GM12892 (cell line): ENCODE results near the gene KDR.

Experiments
- POLR2A ChIP-seq: IDR thresholded peaks from 2 replicates; pipeline ENCODE4 v1.6.1; 2011; ENCODE audit warnings: low read depth, low read length, control low read depth
- POLR2AphosphoS5 ChIP-seq: IDR thresholded peaks from 2 replicates; pipeline ENCODE4 v1.6.1; 2011; ENCODE audit warnings: low read depth, low read length, control low read depth
- TAF1 ChIP-seq: IDR thresholded peaks from 2 replicates; pipeline ENCODE4 v1.6.1; 2011; ENCODE audit warnings: low read depth, mild to moderate bottlenecking, control low read depth, low read length, borderline replicate concordance

GRCh38 chr4:55050418-55050950 is 74.9 kb downstream of the KDR start:
- TF ChIP-seq TAF1 (no peak), POLR2A (no peak), POLR2AphosphoS5 (no peak)
